ENCODE data around the gene TDP1. TPM values are rescaled to one million over a fixed set of nuclear protein-coding genes. Genes with fewer than 3 reads are reported as not detected.

The TDP1 gene
- total and polyA plus RNA-seq, 9 of the 15 experiments (the other 6 are each of a cell fraction or from before 2014, with no cell fraction given), result 21.4 to 41.6 (median 32.3) TPM

GRCh38 chr14:89956661-89957009 is 908 bp downstream of the TDP1 start (continued):
- TF ChIP-seq MGA (IDR thresholded peaks at IDR 0.05), result no peak
- TF ChIP-seq ZNF212 (CRISPR knock-in tag; IDR thresholded peaks at IDR 0.05), result no peak
- no peak for TF ChIP-seq POU5F1 (IDR thresholded peaks at IDR 0.05; ENCODE audit: borderline replicate concordance, low read depth, low read length, partially characterized antibody)
- TF ChIP-seq MYC (IDR thresholded peaks at IDR 0.05; ENCODE audit: low read depth, low read length), result no peak
- TF ChIP-seq MYC (CRISPR knock-in tag; IDR thresholded peaks at IDR 0.05; ENCODE audit: borderline replicate concordance, low read depth), result no peak
